GM23338 (cell line): ENCODE results near the gene ADGRG6. TPM values are rescaled to one million over a fixed set of nuclear protein-coding genes. Genes with fewer than 3 reads are reported as not detected.

Source experiments
- ATAC-seq: fragments of 200-7000 bp; cut with Tn5 transposase; 3 replicates; pipeline ENCODE4 v1.9.1; 2020
- DNase-seq: peaks from one replicate; pipeline ENCODE4 v3.0.0-alpha.2; 2015; ENCODE audit warnings: low spot score
- H2AFZ ChIP-seq: fragments of 200-600 bp; sonication (generic); 2 replicates; pipeline ENCODE4 v1.8.0; 2016; ENCODE audit warnings: antibody characterized with exemption, mild to moderate bottlenecking, moderate library complexity
- H3F3A ChIP-seq: fragments of 200-600 bp; sonication (generic); replicated peaks from 2 replicates; pipeline ENCODE4 v1.8.0; 2017; ENCODE audit warnings: antibody characterized with exemption, mixed run types, low read depth
- H3K27ac ChIP-seq: fragments of 200-600 bp; sonication (generic); 2 replicates; pipeline ENCODE4 v1.6.1; 2016; ENCODE audit warnings: low read depth
- H3K27me3 ChIP-seq: fragments of 200-600 bp; sonication (generic); 2 replicates; pipeline ENCODE4 v1.8.0; 2016; ENCODE audit warnings: mild to moderate bottlenecking, mixed run types, moderate library complexity; ENCODE audit not compliant: insufficient read depth
- H3K36me3 ChIP-seq: fragments of 200-600 bp; sonication (generic); 2 replicates; pipeline ENCODE4 v1.8.0; 2016; ENCODE audit warnings: mild to moderate bottlenecking; ENCODE audit not compliant: insufficient read depth
- H3K4me1 ChIP-seq: fragments of 200-600 bp; sonication (generic); 2 replicates; pipeline ENCODE4 v1.8.0; 2016; ENCODE audit warnings: mild to moderate bottlenecking, moderate library complexity; ENCODE audit not compliant: insufficient read depth
- H3K4me2 ChIP-seq: fragments of 200-600 bp; sonication (generic); 2 replicates; pipeline ENCODE4 v1.7.1; 2017; ENCODE audit warnings: mixed run types
- H3K4me3 ChIP-seq: fragments of 200-600 bp; sonication (generic); 2 replicates; pipeline ENCODE4 v1.6.1; 2016; ENCODE audit warnings: mixed run types
- H3K79me2 ChIP-seq: fragments of 200-600 bp; sonication (generic); replicated peaks from 2 replicates; pipeline ENCODE4 v1.8.0; 2017; ENCODE audit warnings: mild to moderate bottlenecking; ENCODE audit not compliant: insufficient read depth
- H3K9me2 ChIP-seq: fragments of 200-600 bp; sonication (generic); 2 replicates; pipeline ENCODE4 v1.8.0; 2017; ENCODE audit not compliant: insufficient read depth
- H4K20me1 ChIP-seq: fragments of 200-600 bp; sonication (generic); replicated peaks from 2 replicates; pipeline ENCODE4 v1.8.0; 2017; ENCODE audit warnings: mild to moderate bottlenecking; ENCODE audit not compliant: insufficient read depth
- H3K27ac Mint-ChIP-seq: 2 replicates; pipeline ENCODE4 v1.8.0; 2020; ENCODE audit warnings: inconsistent platforms, mild to moderate bottlenecking, moderate library complexity, mixed read lengths
- H3K27me3 Mint-ChIP-seq: 3 replicates; pipeline ENCODE4 v1.8.0; 2022; ENCODE audit warnings: low read depth, mild to moderate bottlenecking, moderate library complexity, mixed read lengths, inconsistent platforms; ENCODE audit not compliant: insufficient read depth, poor library complexity
- H3K36me3 Mint-ChIP-seq: 3 replicates; pipeline ENCODE4 v1.8.0; 2021; ENCODE audit warnings: low read depth, mild to moderate bottlenecking, inconsistent platforms, moderate library complexity, mixed read lengths
- H3K4me1 Mint-ChIP-seq: 3 replicates; pipeline ENCODE4 v1.8.0; 2020; ENCODE audit warnings: mild to moderate bottlenecking, inconsistent platforms, mixed read lengths
- H3K4me3 Mint-ChIP-seq: 3 replicates; pipeline ENCODE4 v1.8.0; 2021; ENCODE audit warnings: moderate library complexity, mild to moderate bottlenecking, inconsistent platforms, mixed read lengths
- H3K9me3 Mint-ChIP-seq: 3 replicates; pipeline ENCODE4 v1.8.0; 2020; ENCODE audit warnings: moderate library complexity, mild to moderate bottlenecking, inconsistent platforms, mixed read lengths
- CREB1 ChIP-seq: fragments of 250-450 bp; sonication (Bioruptor Pico); IDR thresholded peaks from 2 replicates; pipeline ENCODE4 v1.5.0; 2020; ENCODE audit warnings: low read depth, mild to moderate bottlenecking, moderate library complexity
- JUNB ChIP-seq: IDR thresholded peaks from one replicate; pipeline ENCODE4 v1.6.1; 2016; ENCODE audit warnings: antibody characterized with exemption; ENCODE audit not compliant: unreplicated experiment
- STAT1 ChIP-seq: IDR thresholded peaks from one replicate; pipeline ENCODE4 v1.6.1; 2016; ENCODE audit warnings: antibody characterized with exemption; ENCODE audit not compliant: unreplicated experiment
- ZNF114 ChIP-seq: fragments of 250-450 bp; sonication (Bioruptor Pico); IDR thresholded peaks from 2 replicates; pipeline ENCODE4 v1.5.0; 2020; ENCODE audit warnings: mild to moderate bottlenecking, moderate library complexity
- ZNF331 ChIP-seq: fragments of 250-450 bp; sonication (Bioruptor Pico); IDR thresholded peaks from 2 replicates; pipeline ENCODE4 v1.5.0; 2020; ENCODE audit warnings: low read depth, mild to moderate bottlenecking, moderate library complexity
- polyA plus RNA-seq: library from polyadenylated mRNA; unstranded; fragments of >200 nt; fragmentation: Nextera tagmentation; extraction: Ambion mirVana; gene quantifications from 2 replicates; pipeline ENCODE4 v1.2.1, GENCODE V29; 2016
- total RNA-seq: library from RNA; depleted of rRNA; stranded (reverse); fragments of >200 nt; shearing (Covaris generic); gene quantifications from 2 replicates; pipeline ENCODE4 v1.2.3, GENCODE V29; 2014
- TF ChIP-seq, protein P1 (sequence below): fragments of 250-450 bp; sonication (Bioruptor Pico); IDR thresholded peaks from 2 replicates; pipeline ENCODE4 v1.5.0; 2020; ENCODE audit warnings: mild to moderate bottlenecking, moderate library complexity
- TF ChIP-seq, protein P2 (sequence below): IDR thresholded peaks from 2 replicates; pipeline ENCODE4 v1.6.1; 2016; ENCODE audit warnings: antibody characterized with exemption
- TF ChIP-seq, protein P3 (sequence below), 2 experiments: fragments of 200-600 bp in 1 of 2; sonication (generic) in 1 of 2; conservative IDR thresholded peaks; 2 replicates each; pipeline versions ENCODE4 v1.5.1 to v1.6.1; 2016 to 2017; ENCODE audit warnings: antibody characterized with exemption in 2 of 2, low read depth in 2 of 2, mild to moderate bottlenecking in 2 of 2, moderate library complexity in 1 of 2
- TF ChIP-seq, protein P4 (sequence below): IDR thresholded peaks from one replicate; pipeline ENCODE4 v1.6.1; 2018; ENCODE audit warnings: antibody characterized with exemption; ENCODE audit not compliant: unreplicated experiment

Gene ADGRG6
- total and polyA plus RNA-seq, 2 experiments from 2014 or later = 1.3 to 7.7 TPM

DNA sequence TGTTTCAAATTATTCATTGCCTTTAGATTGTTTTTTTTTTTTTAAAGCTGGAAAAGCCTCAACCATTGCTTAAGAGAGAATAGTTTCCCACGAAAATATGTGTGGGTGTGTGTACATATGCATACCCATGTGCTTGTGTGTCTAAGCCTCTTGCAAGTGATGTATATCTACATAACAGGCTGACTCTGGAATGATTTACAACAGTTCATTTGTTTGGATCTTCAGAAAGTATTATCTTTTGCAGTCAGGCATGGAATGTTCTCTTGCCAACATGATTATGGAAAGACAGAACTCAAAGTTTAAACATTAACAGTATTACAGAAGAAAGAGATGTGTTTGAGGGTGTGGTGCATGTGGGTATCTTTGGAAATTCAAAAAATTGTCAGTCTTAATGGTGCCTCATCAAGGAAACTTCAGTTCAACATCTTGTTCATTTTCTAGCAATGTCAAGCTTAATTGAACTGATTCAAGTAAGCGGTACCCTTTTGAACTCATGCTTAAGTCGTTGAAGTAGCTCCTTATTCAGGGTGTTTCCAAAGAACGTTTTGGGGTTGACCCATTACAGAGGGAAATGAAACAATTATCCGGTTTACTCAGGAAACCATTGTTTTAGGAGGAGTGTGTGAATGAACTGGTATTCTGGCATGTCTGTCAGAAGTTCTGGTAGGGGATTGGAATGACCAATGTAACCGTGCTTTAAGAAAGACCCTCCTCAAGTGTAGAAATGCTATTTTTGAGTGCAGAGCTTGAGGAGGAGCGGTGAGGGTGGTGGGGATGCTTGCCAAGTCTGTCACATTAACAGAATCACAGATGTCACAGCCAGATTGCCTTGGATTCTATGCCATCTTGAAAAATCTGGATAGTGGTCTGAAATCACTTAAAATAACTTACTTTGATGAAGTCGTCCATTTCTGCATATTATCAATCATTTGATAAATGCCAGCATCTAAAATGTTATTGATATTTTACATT, 60.3 kb downstream of the ADGRG6 start (continued):
- TF ChIP-seq, protein P1, sequence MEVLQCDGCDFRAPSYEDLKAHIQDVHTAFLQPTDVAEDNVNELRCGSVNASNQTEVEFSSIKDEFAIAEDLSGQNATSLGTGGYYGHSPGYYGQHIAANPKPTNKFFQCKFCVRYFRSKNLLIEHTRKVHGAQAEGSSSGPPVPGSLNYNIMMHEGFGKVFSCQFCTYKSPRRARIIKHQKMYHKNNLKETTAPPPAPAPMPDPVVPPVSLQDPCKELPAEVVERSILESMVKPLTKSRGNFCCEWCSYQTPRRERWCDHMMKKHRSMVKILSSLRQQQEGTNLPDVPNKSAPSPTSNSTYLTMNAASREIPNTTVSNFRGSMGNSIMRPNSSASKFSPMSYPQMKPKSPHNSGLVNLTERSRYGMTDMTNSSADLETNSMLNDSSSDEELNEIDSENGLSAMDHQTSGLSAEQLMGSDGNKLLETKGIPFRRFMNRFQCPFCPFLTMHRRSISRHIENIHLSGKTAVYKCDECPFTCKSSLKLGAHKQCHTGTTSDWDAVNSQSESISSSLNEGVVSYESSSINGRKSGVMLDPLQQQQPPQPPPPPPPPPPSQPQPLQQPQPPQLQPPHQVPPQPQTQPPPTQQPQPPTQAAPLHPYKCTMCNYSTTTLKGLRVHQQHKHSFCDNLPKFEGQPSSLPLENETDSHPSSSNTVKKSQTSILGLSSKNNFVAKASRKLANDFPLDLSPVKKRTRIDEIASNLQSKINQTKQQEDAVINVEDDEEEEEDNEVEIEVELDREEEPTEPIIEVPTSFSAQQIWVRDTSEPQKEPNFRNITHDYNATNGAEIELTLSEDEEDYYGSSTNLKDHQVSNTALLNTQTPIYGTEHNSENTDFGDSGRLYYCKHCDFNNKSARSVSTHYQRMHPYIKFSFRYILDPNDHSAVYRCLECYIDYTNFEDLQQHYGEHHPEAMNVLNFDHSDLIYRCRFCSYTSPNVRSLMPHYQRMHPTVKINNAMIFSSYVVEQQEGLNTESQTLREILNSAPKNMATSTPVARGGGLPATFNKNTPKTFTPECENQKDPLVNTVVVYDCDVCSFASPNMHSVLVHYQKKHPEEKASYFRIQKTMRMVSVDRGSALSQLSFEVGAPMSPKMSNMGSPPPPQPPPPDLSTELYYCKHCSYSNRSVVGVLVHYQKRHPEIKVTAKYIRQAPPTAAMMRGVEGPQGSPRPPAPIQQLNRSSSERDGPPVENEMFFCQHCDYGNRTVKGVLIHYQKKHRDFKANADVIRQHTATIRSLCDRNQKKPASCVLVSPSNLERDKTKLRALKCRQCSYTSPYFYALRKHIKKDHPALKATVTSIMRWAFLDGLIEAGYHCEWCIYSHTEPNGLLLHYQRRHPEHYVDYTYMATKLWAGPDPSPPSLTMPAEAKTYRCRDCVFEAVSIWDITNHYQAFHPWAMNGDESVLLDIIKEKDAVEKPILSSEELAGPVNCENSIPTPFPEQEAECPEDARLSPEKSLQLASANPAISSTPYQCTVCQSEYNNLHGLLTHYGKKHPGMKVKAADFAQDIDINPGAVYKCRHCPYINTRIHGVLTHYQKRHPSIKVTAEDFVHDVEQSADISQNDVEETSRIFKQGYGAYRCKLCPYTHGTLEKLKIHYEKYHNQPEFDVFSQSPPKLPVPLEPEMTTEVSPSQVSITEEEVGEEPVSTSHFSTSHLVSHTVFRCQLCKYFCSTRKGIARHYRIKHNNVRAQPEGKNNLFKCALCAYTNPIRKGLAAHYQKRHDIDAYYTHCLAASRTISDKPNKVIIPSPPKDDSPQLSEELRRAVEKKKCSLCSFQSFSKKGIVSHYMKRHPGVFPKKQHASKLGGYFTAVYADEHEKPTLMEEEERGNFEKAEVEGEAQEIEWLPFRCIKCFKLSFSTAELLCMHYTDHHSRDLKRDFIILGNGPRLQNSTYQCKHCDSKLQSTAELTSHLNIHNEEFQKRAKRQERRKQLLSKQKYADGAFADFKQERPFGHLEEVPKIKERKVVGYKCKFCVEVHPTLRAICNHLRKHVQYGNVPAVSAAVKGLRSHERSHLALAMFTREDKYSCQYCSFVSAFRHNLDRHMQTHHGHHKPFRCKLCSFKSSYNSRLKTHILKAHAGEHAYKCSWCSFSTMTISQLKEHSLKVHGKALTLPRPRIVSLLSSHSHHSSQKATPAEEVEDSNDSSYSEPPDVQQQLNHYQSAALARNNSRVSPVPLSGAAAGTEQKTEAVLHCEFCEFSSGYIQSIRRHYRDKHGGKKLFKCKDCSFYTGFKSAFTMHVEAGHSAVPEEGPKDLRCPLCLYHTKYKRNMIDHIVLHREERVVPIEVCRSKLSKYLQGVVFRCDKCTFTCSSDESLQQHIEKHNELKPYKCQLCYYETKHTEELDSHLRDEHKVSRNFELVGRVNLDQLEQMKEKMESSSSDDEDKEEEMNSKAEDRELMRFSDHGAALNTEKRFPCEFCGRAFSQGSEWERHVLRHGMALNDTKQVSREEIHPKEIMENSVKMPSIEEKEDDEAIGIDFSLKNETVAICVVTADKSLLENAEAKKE = no peak
- TF ChIP-seq STAT1 = no peak
- TF ChIP-seq, protein P2, sequence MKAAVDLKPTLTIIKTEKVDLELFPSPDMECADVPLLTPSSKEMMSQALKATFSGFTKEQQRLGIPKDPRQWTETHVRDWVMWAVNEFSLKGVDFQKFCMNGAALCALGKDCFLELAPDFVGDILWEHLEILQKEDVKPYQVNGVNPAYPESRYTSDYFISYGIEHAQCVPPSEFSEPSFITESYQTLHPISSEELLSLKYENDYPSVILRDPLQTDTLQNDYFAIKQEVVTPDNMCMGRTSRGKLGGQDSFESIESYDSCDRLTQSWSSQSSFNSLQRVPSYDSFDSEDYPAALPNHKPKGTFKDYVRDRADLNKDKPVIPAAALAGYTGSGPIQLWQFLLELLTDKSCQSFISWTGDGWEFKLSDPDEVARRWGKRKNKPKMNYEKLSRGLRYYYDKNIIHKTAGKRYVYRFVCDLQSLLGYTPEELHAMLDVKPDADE = no peak
- no peak for TF ChIP-seq ZNF331 (CRISPR knock-in tag)

DNA sequence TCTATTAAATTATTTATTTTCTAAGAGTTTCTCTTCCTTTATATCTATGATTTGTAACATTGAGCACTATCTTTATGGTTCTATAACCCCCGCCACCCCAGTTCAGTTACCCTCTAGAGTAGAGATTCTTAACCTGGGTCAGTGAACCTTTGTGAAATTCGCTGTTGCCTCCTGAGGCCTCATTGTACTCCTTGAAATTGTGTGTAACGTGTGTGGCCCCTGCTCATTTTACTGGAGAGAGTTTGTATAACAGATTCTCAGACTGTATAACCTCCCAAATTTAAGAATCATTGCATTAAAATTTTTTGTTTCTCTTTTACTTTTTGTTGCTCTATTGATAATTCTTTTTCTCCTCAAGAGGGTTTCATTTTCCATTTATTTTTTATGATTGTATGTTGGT, 65.3 kb downstream of the ADGRG6 start:
- Histone ChIP-seq H2AFZ (no peak overlapping the region), H4K20me1 (no peaks in the 10 kb centered on the region)
- ATAC-seq = no peak

More for the DNA sequence above, 65.3 kb downstream of the ADGRG6 start:
- H3K27me3 Mint-ChIP-seq = no peaks in the 10 kb centered on the region
- no peaks in the 10 kb centered on the region for H3F3A ChIP-seq
- H3K27me3 ChIP-seq = no peaks in the 10 kb centered on the region
- no peak for TF ChIP-seq ZNF331 (CRISPR knock-in tag)
- no peak for TF ChIP-seq CREB1 (CRISPR knock-in tag)
- TF ChIP-seq, protein P2 = no peak
- TF ChIP-seq, protein P3, sequence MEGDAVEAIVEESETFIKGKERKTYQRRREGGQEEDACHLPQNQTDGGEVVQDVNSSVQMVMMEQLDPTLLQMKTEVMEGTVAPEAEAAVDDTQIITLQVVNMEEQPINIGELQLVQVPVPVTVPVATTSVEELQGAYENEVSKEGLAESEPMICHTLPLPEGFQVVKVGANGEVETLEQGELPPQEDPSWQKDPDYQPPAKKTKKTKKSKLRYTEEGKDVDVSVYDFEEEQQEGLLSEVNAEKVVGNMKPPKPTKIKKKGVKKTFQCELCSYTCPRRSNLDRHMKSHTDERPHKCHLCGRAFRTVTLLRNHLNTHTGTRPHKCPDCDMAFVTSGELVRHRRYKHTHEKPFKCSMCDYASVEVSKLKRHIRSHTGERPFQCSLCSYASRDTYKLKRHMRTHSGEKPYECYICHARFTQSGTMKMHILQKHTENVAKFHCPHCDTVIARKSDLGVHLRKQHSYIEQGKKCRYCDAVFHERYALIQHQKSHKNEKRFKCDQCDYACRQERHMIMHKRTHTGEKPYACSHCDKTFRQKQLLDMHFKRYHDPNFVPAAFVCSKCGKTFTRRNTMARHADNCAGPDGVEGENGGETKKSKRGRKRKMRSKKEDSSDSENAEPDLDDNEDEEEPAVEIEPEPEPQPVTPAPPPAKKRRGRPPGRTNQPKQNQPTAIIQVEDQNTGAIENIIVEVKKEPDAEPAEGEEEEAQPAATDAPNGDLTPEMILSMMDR (conservative IDR thresholded peaks at IDR 0.05; ENCODE audit: low read depth in 2 of 2) = no peak
- TF ChIP-seq, protein P4, sequence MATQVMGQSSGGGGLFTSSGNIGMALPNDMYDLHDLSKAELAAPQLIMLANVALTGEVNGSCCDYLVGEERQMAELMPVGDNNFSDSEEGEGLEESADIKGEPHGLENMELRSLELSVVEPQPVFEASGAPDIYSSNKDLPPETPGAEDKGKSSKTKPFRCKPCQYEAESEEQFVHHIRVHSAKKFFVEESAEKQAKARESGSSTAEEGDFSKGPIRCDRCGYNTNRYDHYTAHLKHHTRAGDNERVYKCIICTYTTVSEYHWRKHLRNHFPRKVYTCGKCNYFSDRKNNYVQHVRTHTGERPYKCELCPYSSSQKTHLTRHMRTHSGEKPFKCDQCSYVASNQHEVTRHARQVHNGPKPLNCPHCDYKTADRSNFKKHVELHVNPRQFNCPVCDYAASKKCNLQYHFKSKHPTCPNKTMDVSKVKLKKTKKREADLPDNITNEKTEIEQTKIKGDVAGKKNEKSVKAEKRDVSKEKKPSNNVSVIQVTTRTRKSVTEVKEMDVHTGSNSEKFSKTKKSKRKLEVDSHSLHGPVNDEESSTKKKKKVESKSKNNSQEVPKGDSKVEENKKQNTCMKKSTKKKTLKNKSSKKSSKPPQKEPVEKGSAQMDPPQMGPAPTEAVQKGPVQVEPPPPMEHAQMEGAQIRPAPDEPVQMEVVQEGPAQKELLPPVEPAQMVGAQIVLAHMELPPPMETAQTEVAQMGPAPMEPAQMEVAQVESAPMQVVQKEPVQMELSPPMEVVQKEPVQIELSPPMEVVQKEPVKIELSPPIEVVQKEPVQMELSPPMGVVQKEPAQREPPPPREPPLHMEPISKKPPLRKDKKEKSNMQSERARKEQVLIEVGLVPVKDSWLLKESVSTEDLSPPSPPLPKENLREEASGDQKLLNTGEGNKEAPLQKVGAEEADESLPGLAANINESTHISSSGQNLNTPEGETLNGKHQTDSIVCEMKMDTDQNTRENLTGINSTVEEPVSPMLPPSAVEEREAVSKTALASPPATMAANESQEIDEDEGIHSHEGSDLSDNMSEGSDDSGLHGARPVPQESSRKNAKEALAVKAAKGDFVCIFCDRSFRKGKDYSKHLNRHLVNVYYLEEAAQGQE = no peak
- TF ChIP-seq JUNB = no peak
- TF ChIP-seq STAT1 = no peak
- TF ChIP-seq ZNF114 (CRISPR knock-in tag) = no peak
- no peak overlapping the region for H3K4me3 Mint-ChIP-seq
- no peak for DNase-seq
- H3K27ac Mint-ChIP-seq = no peak overlapping the region
- H3K36me3 Mint-ChIP-seq = no peaks in the 10 kb centered on the region
- H3K9me2 ChIP-seq = no peaks in the 10 kb centered on the region
- no peaks in the 10 kb centered on the region for H3K4me1 Mint-ChIP-seq
- no peak overlapping the region for H3K4me3 ChIP-seq
- H3K9me3 Mint-ChIP-seq = no peaks in the 10 kb centered on the region
- no peaks in the 10 kb centered on the region for H3K79me2 ChIP-seq
- no peaks in the 10 kb centered on the region for H3K36me3 ChIP-seq
- H3K4me2 ChIP-seq = no peak overlapping the region
- H3K4me1 ChIP-seq = no peaks in the 10 kb centered on the region
- H3K27ac ChIP-seq = no peak overlapping the region
